ENCODE data around the gene ALDH1A3. TPM values are rescaled to one million over a fixed set of nuclear protein-coding genes. Genes with fewer than 3 reads are reported as not detected.

Gene ALDH1A3
- total RNA-seq, 6 experiments from 2014 or later, result 1.00 to 2.5 (median 1.9) TPM

DNA sequence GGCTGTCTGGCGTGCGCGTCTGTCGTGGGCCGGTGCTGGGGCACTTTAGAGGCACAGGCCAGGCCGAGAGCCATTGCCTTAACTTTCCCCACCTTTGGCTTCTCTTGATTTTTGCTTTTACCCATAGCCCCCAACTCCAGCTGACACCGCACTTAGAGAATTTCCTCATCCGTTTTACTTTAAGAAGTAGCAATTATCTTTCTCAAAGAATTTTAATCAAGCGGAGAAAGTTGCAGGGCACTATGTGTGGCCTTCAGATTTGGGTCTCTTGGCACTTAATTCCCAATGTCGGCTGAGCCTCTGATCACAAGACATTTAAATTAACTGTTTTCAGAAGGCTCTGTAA lies 1.2 kb downstream of the ALDH1A3 start:
- peaks cover 20% of the 10 kb centered on the region for H3K27me3 Mint-ChIP-seq (ENCODE audit: insufficient read depth)

DNA sequence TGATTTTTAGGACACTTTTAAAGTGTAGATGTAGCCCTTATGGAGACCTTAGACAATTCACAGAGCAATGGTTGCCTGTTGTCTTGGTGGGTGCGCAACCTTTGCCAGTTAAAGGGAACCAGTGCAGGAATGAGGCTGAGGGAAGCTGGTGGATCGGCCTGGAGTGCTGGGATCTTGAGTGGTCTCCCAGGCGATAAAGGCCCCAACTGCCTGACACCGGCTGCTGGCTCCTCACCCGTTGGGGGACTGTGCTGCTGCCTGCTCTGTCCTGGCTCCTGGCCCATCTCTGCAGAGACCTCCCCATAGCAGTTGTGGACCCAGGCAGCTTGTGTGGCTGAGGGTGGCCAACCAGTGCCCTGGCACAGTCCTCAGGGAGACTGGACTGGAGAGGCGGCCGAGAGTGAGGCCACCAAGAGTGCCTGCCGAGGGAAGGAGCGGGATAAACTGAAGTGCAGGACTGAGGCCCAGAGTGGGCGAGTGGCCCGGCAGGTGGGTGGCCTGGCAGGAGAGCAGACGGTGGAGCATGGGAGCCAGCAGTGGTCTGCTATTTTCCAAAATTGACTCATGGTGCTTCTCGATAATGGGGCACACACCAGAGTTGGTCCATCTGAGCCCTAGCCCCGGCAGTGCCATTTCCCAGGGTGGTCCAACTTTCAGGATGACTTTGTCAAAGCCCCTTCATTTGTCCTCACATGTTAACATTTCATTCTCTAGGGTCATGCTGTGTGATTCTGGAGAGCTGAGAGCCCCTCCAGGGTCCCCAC lies 2.1 kb downstream of the ALDH1A3 start:
- H3K27me3 Mint-ChIP-seq (ENCODE audit: insufficient read depth), result peaks cover 21% of the 10 kb centered on the region
- H3K9me3 Mint-ChIP-seq, result no peaks in the 10 kb centered on the region
- no peak overlapping the region for H3K27ac Mint-ChIP-seq
- no peak overlapping the region for H3K4me3 Mint-ChIP-seq
- no peaks in the 10 kb centered on the region for H3K36me3 Mint-ChIP-seq (ENCODE audit: low read depth)
- TF ChIP-seq, protein P1, sequence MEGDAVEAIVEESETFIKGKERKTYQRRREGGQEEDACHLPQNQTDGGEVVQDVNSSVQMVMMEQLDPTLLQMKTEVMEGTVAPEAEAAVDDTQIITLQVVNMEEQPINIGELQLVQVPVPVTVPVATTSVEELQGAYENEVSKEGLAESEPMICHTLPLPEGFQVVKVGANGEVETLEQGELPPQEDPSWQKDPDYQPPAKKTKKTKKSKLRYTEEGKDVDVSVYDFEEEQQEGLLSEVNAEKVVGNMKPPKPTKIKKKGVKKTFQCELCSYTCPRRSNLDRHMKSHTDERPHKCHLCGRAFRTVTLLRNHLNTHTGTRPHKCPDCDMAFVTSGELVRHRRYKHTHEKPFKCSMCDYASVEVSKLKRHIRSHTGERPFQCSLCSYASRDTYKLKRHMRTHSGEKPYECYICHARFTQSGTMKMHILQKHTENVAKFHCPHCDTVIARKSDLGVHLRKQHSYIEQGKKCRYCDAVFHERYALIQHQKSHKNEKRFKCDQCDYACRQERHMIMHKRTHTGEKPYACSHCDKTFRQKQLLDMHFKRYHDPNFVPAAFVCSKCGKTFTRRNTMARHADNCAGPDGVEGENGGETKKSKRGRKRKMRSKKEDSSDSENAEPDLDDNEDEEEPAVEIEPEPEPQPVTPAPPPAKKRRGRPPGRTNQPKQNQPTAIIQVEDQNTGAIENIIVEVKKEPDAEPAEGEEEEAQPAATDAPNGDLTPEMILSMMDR (IDR thresholded peaks at IDR 0.05), result no peak
- no peak for DNase-seq
- no peaks in the 10 kb centered on the region for H3K4me1 Mint-ChIP-seq (ENCODE audit: low read depth)

More for the DNA sequence above, 1.2 kb downstream of the ALDH1A3 start:
- Mint-ChIP-seq H3K27ac (no peak overlapping the region), H3K9me3 (no peaks in the 10 kb centered on the region), H3K4me1 (ENCODE audit: low read depth) (no peaks in the 10 kb centered on the region), H3K4me3 (peak overlapping the region; percentile 56), H3K36me3 (ENCODE audit: low read depth) (no peaks in the 10 kb centered on the region)
- no peak for DNase-seq
- TF ChIP-seq, protein P1 (IDR thresholded peaks at IDR 0.05), result no peak

DNA sequence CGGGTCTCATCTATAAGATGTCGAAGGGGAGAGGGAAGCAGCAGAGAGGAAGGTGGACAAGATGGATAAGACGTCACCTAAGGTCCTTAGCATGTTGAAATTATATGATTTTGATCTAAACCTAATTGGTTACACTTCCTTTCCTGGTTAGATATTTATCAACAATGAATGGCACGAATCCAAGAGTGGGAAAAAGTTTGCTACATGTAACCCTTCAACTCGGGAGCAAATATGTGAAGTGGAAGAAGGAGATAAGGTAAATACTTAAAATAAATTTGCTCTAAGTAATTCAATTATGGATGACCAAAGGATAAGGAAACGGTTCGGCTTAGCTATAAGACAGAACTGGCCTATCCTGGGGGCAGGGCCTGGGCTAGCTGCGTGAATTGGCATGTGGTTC lies 5.5 kb downstream of the ALDH1A3 start:
- Mint-ChIP-seq H3K36me3 (ENCODE audit: low read depth) (no peaks in the 10 kb centered on the region), H3K9me3 (no peaks in the 10 kb centered on the region), H3K27me3 (ENCODE audit: insufficient read depth) (peaks cover 19% of the 10 kb centered on the region), H3K27ac (no peak overlapping the region), H3K4me1 (ENCODE audit: low read depth) (peaks cover 14% of the 10 kb centered on the region), H3K4me3 (no peak overlapping the region)
- no peak for DNase-seq
- TF ChIP-seq, protein P1 (IDR thresholded peaks at IDR 0.05), result no peak

DNA sequence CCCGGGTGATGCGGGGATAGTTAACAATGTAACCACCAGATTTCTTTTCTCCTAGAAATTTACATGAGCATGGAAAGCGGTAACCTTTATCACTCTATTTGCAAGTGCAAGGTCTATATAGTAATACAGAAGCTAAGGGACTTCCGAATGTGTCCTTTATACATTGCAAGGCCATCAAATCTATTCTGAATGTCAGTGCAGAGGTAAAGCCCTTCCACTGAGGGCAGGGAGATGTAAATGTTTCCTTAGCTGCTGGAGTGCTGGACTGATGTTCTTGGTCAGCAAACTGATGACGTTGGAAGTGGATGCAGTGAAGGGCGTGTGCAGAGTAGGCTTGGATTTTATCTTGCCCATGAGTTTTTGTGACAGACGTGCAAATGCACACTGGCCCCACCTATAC lies 6.2 kb downstream of the ALDH1A3 start:
- Mint-ChIP-seq H3K4me3 (no peak overlapping the region), H3K4me1 (ENCODE audit: low read depth) (peaks cover 18% of the 10 kb centered on the region), H3K9me3 (no peaks in the 10 kb centered on the region), H3K36me3 (ENCODE audit: low read depth) (no peaks in the 10 kb centered on the region), H3K27me3 (ENCODE audit: insufficient read depth) (peaks cover 19% of the 10 kb centered on the region), H3K27ac (no peak overlapping the region)
- DNase-seq, result no peak
- TF ChIP-seq, protein P1 (IDR thresholded peaks at IDR 0.05), result no peak

DNA sequence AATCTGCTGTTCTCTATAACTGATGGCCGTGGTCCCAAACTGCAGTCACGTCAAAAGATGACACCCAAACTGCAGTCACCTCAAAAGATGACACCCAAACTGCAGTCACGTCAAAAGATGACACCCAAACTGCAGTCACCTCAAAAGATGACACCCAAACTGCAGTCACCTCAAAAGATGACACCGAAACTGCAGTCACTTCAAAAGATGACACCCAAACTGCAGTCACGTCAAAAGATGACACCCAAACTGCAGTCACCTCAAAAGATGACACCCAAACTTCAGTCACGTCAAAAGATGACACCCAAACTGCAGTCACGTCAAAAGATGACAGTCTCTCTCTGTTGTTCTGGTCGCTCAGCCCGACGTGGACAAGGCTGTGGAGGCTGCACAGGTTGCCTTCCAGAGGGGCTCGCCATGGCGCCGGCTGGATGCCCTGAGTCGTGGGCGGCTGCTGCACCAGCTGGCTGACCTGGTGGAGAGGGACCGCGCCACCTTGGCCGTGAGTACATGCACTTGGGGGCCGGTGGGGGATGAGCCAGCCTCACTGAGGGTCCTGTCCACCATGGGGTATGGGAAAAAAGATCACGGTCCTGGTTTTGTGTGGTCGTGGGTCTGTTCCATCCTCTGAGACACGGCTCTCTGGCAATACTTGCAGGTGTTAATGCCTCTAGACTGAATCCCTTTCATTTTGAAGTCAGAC lies 7.7 kb downstream of the ALDH1A3 start:
- peaks cover 12% of the 10 kb centered on the region for H3K27me3 Mint-ChIP-seq (ENCODE audit: insufficient read depth)
- H3K36me3 Mint-ChIP-seq (ENCODE audit: low read depth), result no peaks in the 10 kb centered on the region
- H3K9me3 Mint-ChIP-seq, result no peaks in the 10 kb centered on the region
- H3K4me1 Mint-ChIP-seq (ENCODE audit: low read depth), result peaks cover 18% of the 10 kb centered on the region
- no peak overlapping the region for H3K27ac Mint-ChIP-seq
- no peak overlapping the region for H3K4me3 Mint-ChIP-seq
- TF ChIP-seq, protein P1 (IDR thresholded peaks at IDR 0.05), result no peak
- no peak for DNase-seq

Measured in HFFc6 (cell line).